MG63 (cell line): ENCODE results near the gene ZNF446. TPM values are rescaled to one million over a fixed set of nuclear protein-coding genes. Genes with fewer than 3 reads are reported as not detected.
"Not testable (repeated sequence)": the region's sequence is repeated elsewhere in the genome, so short reads cannot be mapped to it uniquely, and the experiment has no call there.

Experiments used
- DNase-seq: peaks from one replicate; pipeline ENCODE4 v3.0.0-alpha.2; 2020
- H3K27me3 ChIP-seq: fragments of 250-450 bp; sonication (Bioruptor Pico); 2 replicates; pipeline ENCODE4 v1.5.1; 2020; ENCODE audit warnings: mild to moderate bottlenecking, moderate library complexity
- H3K36me3 ChIP-seq: fragments of 250-450 bp; sonication (Bioruptor Pico); 2 replicates; pipeline ENCODE4 v1.5.1; 2020; ENCODE audit warnings: mild to moderate bottlenecking, moderate library complexity
- H3K4me3 ChIP-seq: fragments of 250-450 bp; sonication (Bioruptor Pico); 2 replicates; pipeline ENCODE4 v1.5.1; 2020; ENCODE audit warnings: mild to moderate bottlenecking, moderate library complexity
- H3K9me3 ChIP-seq: fragments of 250-450 bp; sonication (Bioruptor Pico); 2 replicates; pipeline ENCODE4 v1.5.1; 2020; ENCODE audit warnings: mild to moderate bottlenecking, moderate library complexity
- total RNA-seq: library from RNA; depleted of rRNA; stranded (reverse); fragments of >200 nt; shearing (Covaris generic); gene quantifications from 2 replicates; pipeline ENCODE4 v1.2.3, GENCODE V29; 2014; ENCODE audit warnings: low replicate concordance; rRNA removed

ZNF446 gene
- 18.4 and 23.5 TPM in 2 replicates for total RNA-seq

GRCh38 chr19:58475714-58476497 lies at the start of gene ZNF446:
Gene ZNF446, plus strand, starts transcription at chr19:58476352. Its CDS starts 867 bp downstream, at chr19:58477219.
- Histone ChIP-seq H3K27me3 (no peaks in the 10 kb centered on the region), H3K9me3 (no peaks in the 10 kb centered on the region), H3K4me3 (peak within 1 kb of the TSS; percentile 60), H3K36me3 (peaks cover 16% of the 10 kb centered on the region)
- DNase-seq, result peak; percentile 98

- H3K27me3 ChIP-seq, result no peaks in the 10 kb centered on the region
- peaks cover 17% of the 10 kb centered on the region for H3K9me3 ChIP-seq
- H3K36me3 ChIP-seq, result peaks cover 2% of the 10 kb centered on the region; the same call in 1 of the 2 replicates
- DNase-seq, result no peak
- H3K4me3 ChIP-seq, result no peak overlapping the region
Measured at GRCh38 chr19:58428617-58429016, 47.5 kb upstream of the ZNF446 start.

GRCh38 chr19:58429745-58430144 lies 46.4 kb upstream of the ZNF446 start:
- H3K27me3 ChIP-seq, result no peaks in the 10 kb centered on the region
- DNase-seq, result no peak
- peaks cover 4% of the 10 kb centered on the region; the same call in 1 of the 2 replicates for H3K36me3 ChIP-seq
- peaks cover 28% of the 10 kb centered on the region for H3K9me3 ChIP-seq
- no peak overlapping the region for H3K4me3 ChIP-seq

DNA sequence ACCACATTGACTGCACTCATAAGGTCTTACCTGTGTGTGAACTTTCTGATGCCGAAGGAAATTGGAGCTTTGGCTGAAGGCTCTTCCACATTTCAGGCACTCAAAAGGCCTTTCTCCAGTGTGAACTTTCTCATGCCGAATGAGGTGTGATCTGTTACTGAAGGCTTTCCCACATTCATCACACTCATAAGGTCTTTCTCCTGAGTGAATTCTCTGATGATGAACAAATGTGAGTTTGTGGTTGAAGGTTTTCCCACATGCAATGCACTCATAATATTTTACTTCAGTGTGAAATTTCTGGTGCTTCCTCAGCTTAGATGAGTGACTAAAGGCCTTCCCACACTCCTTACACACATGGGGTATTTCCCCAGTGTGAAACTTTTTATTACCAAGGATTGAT lies 41.9 kb upstream of the ZNF446 start:
- DNase-seq, result no peak
- peaks cover 4% of the 10 kb centered on the region; the same call in 1 of the 2 replicates for H3K36me3 ChIP-seq
- H3K27me3 ChIP-seq, result no peaks in the 10 kb centered on the region
- H3K9me3 ChIP-seq, result peaks cover 30% of the 10 kb centered on the region
- H3K4me3 ChIP-seq, result no peak overlapping the region

GRCh38 chr19:58439576-58440554 lies 36.3 kb upstream of the ZNF446 start, which contains the start of gene ZNF132:
Gene ZNF132, minus strand, starts transcription at chr19:58440153. Its CDS starts 332 bp downstream, at chr19:58439821.
- H3K36me3 ChIP-seq, result no peaks in the 10 kb centered on the region
- H3K27me3 ChIP-seq, result no peaks in the 10 kb centered on the region
- DNase-seq, result no peak
- no peak within 1 kb of the TSS for H3K4me3 ChIP-seq
- peaks cover 6% of the 10 kb centered on the region; the same call in 1 of the 2 replicates for H3K9me3 ChIP-seq

DNA sequence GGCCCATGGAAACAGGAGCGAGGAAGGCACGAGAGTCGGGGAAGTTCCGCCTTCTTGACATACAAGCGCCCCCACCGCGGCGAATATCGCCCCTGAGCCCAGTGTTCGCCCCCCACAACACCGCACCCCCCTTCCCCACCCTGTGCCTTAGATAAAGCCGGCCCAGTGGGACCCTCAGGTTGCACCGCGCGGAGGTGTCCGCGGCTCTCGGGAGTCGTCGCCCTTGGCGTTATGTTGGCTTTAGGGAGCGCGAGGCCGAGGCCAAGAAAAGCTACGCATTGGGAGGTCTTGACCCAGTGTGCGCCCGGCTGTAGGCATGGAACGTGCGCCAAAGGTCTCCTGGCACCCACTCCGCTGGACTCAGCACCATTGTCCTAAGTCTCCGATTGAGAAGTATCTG lies 35.6 kb upstream of the ZNF446 start:
- H3K27me3 ChIP-seq, result no peaks in the 10 kb centered on the region
- no peak for DNase-seq
- no peak overlapping the region for H3K4me3 ChIP-seq
- no peaks in the 10 kb centered on the region for H3K36me3 ChIP-seq
- peaks cover 5% of the 10 kb centered on the region; the same call in 1 of the 2 replicates for H3K9me3 ChIP-seq

GRCh38 chr19:58442986-58443385 lies 33.2 kb upstream of the ZNF446 start:
- not testable (repeated sequence) for DNase-seq, H3K27me3 ChIP-seq, H3K4me3 ChIP-seq, H3K36me3 ChIP-seq
- H3K9me3 ChIP-seq, result peaks cover 14% of the 10 kb centered on the region

DNA sequence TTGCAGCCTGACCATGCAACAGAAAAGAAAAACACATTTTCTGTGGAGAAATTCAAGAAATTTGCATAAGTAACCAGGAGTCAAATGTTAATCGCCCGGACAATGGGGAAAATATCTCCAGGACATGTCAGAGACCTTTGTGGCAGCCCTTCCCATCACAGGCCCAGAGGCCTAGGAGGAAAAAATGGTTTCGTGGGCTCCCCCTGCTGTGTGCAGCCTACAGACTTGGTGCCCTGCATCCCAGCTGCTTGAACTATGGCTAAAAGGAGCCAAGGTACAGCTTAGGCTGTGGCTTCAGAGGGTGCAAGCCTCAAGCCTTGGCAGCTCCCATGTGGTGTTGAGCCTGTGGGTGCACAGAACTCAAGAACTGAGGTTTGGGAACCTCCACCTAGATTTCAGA lies 27.3 kb upstream of the ZNF446 start:
- H3K9me3 ChIP-seq, result peaks cover 29% of the 10 kb centered on the region
- not testable (repeated sequence) for H3K36me3 ChIP-seq

GRCh38 chr19:58449980-58450379 lies 26.2 kb upstream of the ZNF446 start:
- H3K9me3 ChIP-seq, result peaks cover 29% of the 10 kb centered on the region
- H3K27me3 ChIP-seq, H3K36me3 ChIP-seq, H3K4me3 ChIP-seq, DNase-seq: not testable (repeated sequence)

More for the DNA sequence above, 27.3 kb upstream of the ZNF446 start:
- H3K4me3 ChIP-seq, H3K27me3 ChIP-seq, DNase-seq: not testable (repeated sequence)

GRCh38 chr19:58450856-58451357 lies 25.2 kb upstream of the ZNF446 start:
- DNase-seq, result no peak
- no peaks in the 10 kb centered on the region for H3K27me3 ChIP-seq
- peaks cover 29% of the 10 kb centered on the region for H3K9me3 ChIP-seq
- peaks cover 10% of the 10 kb centered on the region for H3K36me3 ChIP-seq
- H3K4me3 ChIP-seq, result peak overlapping the region; percentile 92

GRCh38 chr19:58451358-58452101 lies 24.6 kb upstream of the ZNF446 start, which contains the start of gene ZNF324B:
Gene ZNF324B, plus strand, starts transcription at chr19:58451622. Its CDS starts 2,080 bp downstream, at chr19:58453702.
- Histone ChIP-seq H3K36me3 (peaks cover 14% of the 10 kb centered on the region), H3K4me3 (peak within 1 kb of the TSS; percentile 92), H3K27me3 (no peaks in the 10 kb centered on the region), H3K9me3 (peaks cover 29% of the 10 kb centered on the region)
- DNase-seq, result peak; percentile 97

- Histone ChIP-seq H3K36me3 (peaks cover 31% of the 10 kb centered on the region), H3K9me3 (peaks cover 13% of the 10 kb centered on the region)
- no peak for DNase-seq
Measured at GRCh38 chr19:58453743-58454142, 22.4 kb upstream of the ZNF446 start.

DNA sequence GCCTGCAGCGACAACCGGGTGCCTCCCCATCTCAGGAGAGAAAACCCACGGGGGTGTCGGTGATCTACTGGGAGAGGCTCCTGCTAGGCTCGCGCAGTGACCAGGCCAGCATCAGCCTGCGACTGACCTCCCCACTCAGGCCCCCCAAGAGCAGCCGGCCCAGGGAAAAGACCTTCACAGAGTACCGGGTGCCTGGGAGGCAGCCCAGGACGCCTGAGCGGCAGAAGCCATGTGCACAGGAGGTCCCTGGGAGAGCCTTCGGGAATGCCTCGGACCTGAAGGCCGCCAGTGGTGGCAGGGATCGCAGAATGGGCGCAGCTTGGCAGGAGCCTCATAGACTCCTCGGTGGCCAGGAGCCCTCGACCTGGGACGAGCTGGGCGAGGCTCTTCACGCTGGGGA lies 20.8 kb upstream of the ZNF446 start:
- no peak for DNase-seq
- no peaks in the 10 kb centered on the region; the same call in 1 of the 2 replicates for H3K9me3 ChIP-seq

More at GRCh38 chr19:58453743-58454142, 22.4 kb upstream of the ZNF446 start:
- H3K4me3 ChIP-seq, result no peak overlapping the region
- no peaks in the 10 kb centered on the region for H3K27me3 ChIP-seq

DNA sequence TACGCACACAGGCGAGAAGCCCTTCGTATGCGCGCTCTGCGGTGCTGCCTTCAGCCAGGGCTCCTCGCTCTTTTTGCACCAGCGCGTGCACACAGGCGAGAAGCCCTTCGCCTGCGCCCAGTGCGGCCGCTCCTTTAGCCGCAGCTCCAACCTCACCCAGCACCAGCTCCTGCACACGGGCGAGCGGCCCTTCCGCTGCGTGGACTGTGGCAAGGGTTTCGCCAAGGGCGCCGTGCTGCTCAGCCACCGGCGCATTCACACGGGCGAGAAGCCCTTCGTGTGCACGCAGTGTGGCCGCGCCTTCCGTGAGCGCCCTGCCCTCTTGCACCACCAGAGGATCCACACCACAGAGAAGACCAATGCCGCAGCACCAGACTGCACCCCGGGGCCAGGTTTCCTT lies 20.0 kb upstream of the ZNF446 start:
- no peak for DNase-seq
- H3K27me3 ChIP-seq, result no peaks in the 10 kb centered on the region
- H3K36me3 ChIP-seq, result peaks cover 31% of the 10 kb centered on the region
- no peak overlapping the region for H3K4me3 ChIP-seq
- no peaks in the 10 kb centered on the region; the same call in 1 of the 2 replicates for H3K9me3 ChIP-seq

More for the DNA sequence above, 20.8 kb upstream of the ZNF446 start:
- H3K4me3 ChIP-seq, result no peak overlapping the region
- H3K27me3 ChIP-seq, result no peaks in the 10 kb centered on the region
- peaks cover 31% of the 10 kb centered on the region for H3K36me3 ChIP-seq

- Histone ChIP-seq H3K9me3 (no peaks in the 10 kb centered on the region), H3K27me3 (no peaks in the 10 kb centered on the region), H3K36me3 (peaks cover 22% of the 10 kb centered on the region), H3K4me3 (no peak overlapping the region)
- DNase-seq, result no peak
Measured at GRCh38 chr19:58460039-58460438, 16.1 kb upstream of the ZNF446 start.
